Gastroesophageal sphincter (tissue), 3 donors: ENCODE data around the gene ARMH1.

Experiments used
- CTCF ChIP-seq, 4 experiments: fragments of 200-600 bp in 2 of 4; fragments of 450-650 bp in 2 of 4; sonication (generic) in 1 of 4; IDR thresholded peaks; one replicate each; pipeline ENCODE4 v1.5.1; 2017 to 2019; ENCODE audit warnings: antibody characterized with exemption in 4 of 4, mild to moderate bottlenecking in 2 of 4, moderate library complexity in 2 of 4
- EP300 ChIP-seq: sonication (generic); formaldehyde crosslinking; IDR thresholded peaks from one replicate; pipeline ENCODE4 v1.6.1; 2017; ENCODE audit warnings: antibody characterized with exemption, mild to moderate bottlenecking
- POLR2AphosphoS5 ChIP-seq: sonication (generic); formaldehyde crosslinking; IDR thresholded peaks from one replicate; pipeline ENCODE4 v1.6.1; 2017; ENCODE audit warnings: antibody characterized with exemption

GRCh38 chr1:44625348-44625747 lies 49.2 kb upstream of the ARMH1 start:
- TF ChIP-seq CTCF (IDR thresholded peaks at IDR 0.05) (no peak), EP300 (no peak), POLR2AphosphoS5 (no peak)
